IPS-20b (cell line): ENCODE results near the gene ARID3A.

Experiments used
- H3K27ac ChIP-seq: one replicate; pipeline ENCODE4 v1.5.1; 2013; ENCODE audit warnings: low read length
- H3K27me3 ChIP-seq: 2 replicates; pipeline ENCODE4 v1.6.1; 2013; ENCODE audit warnings: mild to moderate bottlenecking, low read length, inconsistent platforms; ENCODE audit not compliant: insufficient read depth
- H3K36me3 ChIP-seq: 2 replicates; pipeline ENCODE4 v1.6.1; 2013; ENCODE audit warnings: low read depth, mild to moderate bottlenecking, inconsistent platforms, low read length, moderate library complexity; ENCODE audit not compliant: insufficient read depth
- H3K4me1 ChIP-seq: 2 replicates; pipeline ENCODE4 v1.6.1; 2013; ENCODE audit warnings: mild to moderate bottlenecking, control low read depth, inconsistent platforms, low read length, moderate library complexity; ENCODE audit not compliant: insufficient read depth
- H3K4me3 ChIP-seq: 2 replicates; pipeline ENCODE4 v1.5.1; 2013; ENCODE audit warnings: mild to moderate bottlenecking, low read length, inconsistent platforms
- H3K9ac ChIP-seq: 2 replicates; pipeline ENCODE4 v1.6.1; 2013; ENCODE audit warnings: low read depth, mild to moderate bottlenecking, inconsistent platforms, low read length, moderate library complexity
- H3K9me3 ChIP-seq: 2 replicates; pipeline ENCODE4 v1.6.1; 2013; ENCODE audit warnings: mild to moderate bottlenecking, low read depth, low read length, inconsistent platforms; ENCODE audit not compliant: insufficient read depth

ARID3A gene

DNA sequence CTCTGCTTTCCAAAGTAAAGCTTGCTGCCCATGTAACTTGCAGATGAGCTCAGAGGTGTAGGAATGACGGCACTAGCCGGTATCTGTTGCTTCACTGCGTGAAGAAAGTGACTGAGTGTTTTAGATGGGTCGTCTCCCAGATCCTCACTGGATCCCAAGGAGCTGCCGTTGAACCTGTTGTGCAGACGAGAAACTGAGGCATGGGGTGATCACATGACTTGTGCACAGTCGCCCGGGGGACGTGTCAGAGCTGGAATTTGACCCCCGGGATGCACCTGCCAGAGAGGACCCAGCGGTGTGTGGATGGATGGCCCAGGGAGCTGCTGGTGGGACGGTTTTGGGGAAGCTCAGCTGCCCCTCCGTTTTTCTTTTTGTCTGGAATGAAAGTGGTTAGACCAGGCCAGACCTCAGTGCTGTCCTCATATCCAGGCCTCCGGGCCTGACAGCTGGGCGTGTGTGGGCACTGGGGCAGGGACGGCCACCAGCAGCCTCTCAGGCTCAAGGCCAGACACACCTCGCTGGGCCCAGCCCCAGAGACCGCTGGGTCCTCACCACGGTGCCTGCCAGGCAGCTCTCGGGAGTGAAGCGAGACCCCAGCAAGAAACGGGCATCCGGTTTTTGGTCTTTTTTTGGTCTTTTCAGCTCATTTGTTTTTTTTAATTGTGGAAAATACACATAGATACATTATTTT lies 12.5 kb downstream of the ARID3A start:
- Histone ChIP-seq H3K27me3 (no peaks in the 10 kb centered on the region), H3K9me3 (no peaks in the 10 kb centered on the region), H3K36me3 (peaks cover 23% of the 10 kb centered on the region), H3K9ac (no peak overlapping the region), H3K27ac (no peak overlapping the region), H3K4me1 (no peaks in the 10 kb centered on the region), H3K4me3 (no peak overlapping the region)

DNA sequence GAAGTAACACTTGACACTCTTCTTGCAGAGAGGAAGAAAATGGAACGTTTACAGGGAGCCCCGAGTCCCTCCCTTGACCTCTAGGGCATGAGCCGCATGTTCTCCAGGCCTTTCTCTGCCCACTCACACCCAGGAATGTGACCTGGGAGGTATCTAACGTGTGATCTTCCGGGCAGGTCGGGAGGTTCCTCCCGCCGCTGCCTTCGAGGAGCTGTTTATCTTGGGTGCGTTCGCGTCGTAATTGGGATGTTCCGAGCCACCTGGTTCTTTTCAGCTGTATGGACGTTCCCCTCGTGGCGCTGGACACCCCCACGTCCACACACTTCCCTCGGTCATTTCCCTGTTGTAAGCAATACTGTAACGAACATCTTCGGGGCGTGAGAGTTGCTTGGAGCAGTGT lies 13.6 kb downstream of the ARID3A start:
- Histone ChIP-seq H3K27me3 (no peaks in the 10 kb centered on the region), H3K4me1 (no peaks in the 10 kb centered on the region), H3K9me3 (no peaks in the 10 kb centered on the region), H3K36me3 (peaks cover 26% of the 10 kb centered on the region), H3K4me3 (no peak overlapping the region), H3K9ac (no peak overlapping the region), H3K27ac (no peak overlapping the region)

GRCh38 chr19:939922-940321 lies 14.1 kb downstream of the ARID3A start:
- no peak overlapping the region for H3K27ac ChIP-seq

GRCh38 chr19:940591-941291 lies 14.9 kb downstream of the ARID3A start:
- no peak overlapping the region for H3K4me3 ChIP-seq
- peaks cover 26% of the 10 kb centered on the region for H3K36me3 ChIP-seq
- H3K4me1 ChIP-seq, result no peaks in the 10 kb centered on the region
- no peaks in the 10 kb centered on the region for H3K9me3 ChIP-seq
- no peak overlapping the region for H3K9ac ChIP-seq
- no peak overlapping the region for H3K27ac ChIP-seq
- H3K27me3 ChIP-seq, result no peaks in the 10 kb centered on the region

More at GRCh38 chr19:939922-940321, 14.1 kb downstream of the ARID3A start:
- Histone ChIP-seq H3K9ac (no peak overlapping the region), H3K9me3 (no peaks in the 10 kb centered on the region), H3K36me3 (peaks cover 26% of the 10 kb centered on the region), H3K4me1 (no peaks in the 10 kb centered on the region), H3K4me3 (no peak overlapping the region), H3K27me3 (no peaks in the 10 kb centered on the region)

DNA sequence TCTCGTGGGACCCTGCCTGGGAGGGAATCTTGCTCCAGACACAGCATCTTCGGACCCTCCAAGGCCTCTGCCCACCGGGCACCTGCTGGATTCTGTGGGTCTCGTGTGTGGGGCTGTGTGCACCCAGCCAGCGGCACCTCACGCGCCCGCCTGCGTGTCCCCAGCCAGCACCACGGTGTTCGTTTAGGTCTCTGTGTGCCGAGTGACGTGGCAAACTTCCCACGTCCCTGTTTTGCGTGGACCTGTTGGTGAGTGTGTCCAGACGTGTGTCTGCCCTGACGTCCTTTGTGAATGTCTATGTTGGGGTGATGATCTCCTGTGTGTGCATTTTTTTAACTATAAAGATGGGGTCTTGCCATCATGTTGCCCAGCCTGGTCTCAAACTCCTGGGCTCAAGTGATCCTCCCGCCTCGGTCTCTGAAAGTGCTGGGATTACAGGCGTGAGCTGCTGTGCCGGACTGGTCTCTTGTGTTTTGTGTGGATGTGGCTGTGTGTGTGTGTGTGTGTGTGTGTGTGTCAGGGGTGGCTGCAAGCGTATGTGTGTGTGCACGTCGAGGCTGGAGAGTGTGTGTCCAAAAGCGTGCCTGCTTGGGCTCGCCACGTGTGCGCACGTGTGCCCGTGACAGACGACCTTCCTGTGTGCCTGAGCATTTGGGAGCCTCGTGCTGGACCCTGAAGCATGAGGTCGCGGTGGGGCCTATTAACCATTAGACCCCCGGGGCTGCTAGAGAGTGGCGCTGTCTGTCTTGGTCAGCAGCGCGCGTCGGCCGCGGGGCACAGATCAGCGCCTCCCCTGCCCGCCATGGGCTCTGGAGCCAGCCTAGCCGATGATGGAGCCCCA lies 15.7 kb downstream of the ARID3A start:
- Histone ChIP-seq H3K27me3 (no peaks in the 10 kb centered on the region), H3K4me1 (no peaks in the 10 kb centered on the region), H3K9ac (no peak overlapping the region), H3K36me3 (peaks cover 23% of the 10 kb centered on the region), H3K9me3 (no peaks in the 10 kb centered on the region), H3K27ac (no peak overlapping the region), H3K4me3 (no peak overlapping the region)

DNA sequence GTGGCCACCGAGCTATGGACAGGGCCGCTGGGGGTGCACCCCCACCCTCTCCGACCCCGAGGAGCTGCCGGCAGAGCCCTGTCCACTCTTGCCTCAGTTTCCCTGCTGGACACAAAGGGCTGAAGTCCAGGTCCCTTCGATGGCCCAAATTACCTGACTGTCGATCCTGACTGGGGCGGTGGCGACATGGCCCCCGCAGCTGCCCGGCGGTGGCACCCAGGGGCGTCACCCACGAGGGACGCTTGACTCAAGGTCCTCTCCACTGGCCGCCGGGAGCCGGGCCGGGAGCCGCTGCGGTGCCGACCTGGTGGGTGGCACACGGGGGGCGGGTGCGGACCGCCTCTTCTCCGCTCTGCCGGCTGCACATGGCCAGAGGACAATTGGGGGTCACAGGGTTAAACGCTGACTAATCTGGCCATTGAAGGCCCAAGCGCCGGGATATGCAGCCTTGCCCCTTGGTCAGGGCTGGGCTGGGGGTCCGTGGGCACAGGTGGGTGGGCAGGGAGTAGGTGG lies 16.4 kb downstream of the ARID3A start:
- H3K36me3 ChIP-seq, result peaks cover 21% of the 10 kb centered on the region
- H3K4me1 ChIP-seq, result no peaks in the 10 kb centered on the region
- H3K27me3 ChIP-seq, result no peaks in the 10 kb centered on the region
- H3K9ac ChIP-seq, result no peak overlapping the region
- no peak overlapping the region for H3K27ac ChIP-seq
- no peaks in the 10 kb centered on the region for H3K9me3 ChIP-seq
- no peak overlapping the region for H3K4me3 ChIP-seq

- H3K9me3 ChIP-seq, result no peaks in the 10 kb centered on the region
- H3K36me3 ChIP-seq, result peaks cover 18% of the 10 kb centered on the region
- H3K9ac ChIP-seq, result no peak overlapping the region
- H3K4me3 ChIP-seq, result no peak overlapping the region
- no peaks in the 10 kb centered on the region for H3K4me1 ChIP-seq
- no peak overlapping the region for H3K27ac ChIP-seq
- no peaks in the 10 kb centered on the region for H3K27me3 ChIP-seq
Observed at GRCh38 chr19:943551-944170, 17.8 kb downstream of the ARID3A start.

- Histone ChIP-seq H3K4me3 (no peak overlapping the region), H3K36me3 (peaks cover 18% of the 10 kb centered on the region), H3K27ac (no peak overlapping the region), H3K9me3 (no peaks in the 10 kb centered on the region), H3K4me1 (no peaks in the 10 kb centered on the region), H3K9ac (no peak overlapping the region), H3K27me3 (no peaks in the 10 kb centered on the region)
Observed at GRCh38 chr19:944171-944567, 18.3 kb downstream of the ARID3A start.

- Histone ChIP-seq H3K4me1 (no peaks in the 10 kb centered on the region), H3K9ac (no peak overlapping the region), H3K27me3 (no peaks in the 10 kb centered on the region), H3K9me3 (no peaks in the 10 kb centered on the region), H3K4me3 (no peak overlapping the region), H3K27ac (no peak overlapping the region), H3K36me3 (peaks cover 15% of the 10 kb centered on the region)
Observed at GRCh38 chr19:944663-945241, 18.9 kb downstream of the ARID3A start.

DNA sequence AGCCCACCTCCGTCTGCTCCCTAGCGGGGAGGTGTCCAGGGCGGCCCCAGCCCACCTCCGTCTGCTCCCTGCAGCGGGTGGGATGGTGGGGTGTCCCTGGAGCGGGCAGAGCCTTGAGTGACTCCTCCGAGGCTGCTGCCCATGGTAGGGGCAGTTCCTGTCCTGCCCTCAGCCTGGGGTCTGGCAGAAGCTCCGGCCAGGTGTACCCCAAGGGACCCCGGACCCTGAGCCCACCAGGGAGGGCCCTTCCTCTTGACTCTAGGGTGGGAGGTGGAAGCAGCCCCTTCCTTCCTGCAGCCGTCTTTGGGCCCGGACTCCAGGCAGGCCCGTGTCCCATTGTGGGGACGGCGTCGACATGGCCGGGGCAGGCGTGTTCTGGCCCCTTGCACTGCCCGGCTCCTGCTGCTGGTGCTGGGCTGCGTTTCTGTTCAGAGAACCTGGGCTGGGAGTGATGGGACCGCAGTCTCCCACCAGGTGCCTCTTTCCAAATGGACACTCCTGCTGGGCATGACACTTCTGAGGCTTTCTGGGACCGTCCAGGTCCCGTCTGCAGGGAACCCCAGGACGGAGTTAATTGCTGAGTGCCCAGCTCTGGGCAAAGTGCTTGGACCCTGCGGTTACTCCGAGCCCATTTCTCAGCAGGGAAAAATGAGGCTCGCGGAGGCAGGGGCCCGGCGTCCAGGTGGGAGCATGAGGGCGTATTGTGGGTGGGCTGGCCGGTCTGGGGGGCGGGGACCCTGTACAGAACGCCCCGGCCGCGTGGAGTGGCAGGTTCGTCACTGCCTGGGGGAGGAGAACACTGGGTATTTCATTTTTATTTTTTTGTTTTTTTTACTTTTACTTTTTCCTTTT lies 19.8 kb downstream of the ARID3A start:
- Histone ChIP-seq H3K4me1 (no peaks in the 10 kb centered on the region), H3K9me3 (no peaks in the 10 kb centered on the region), H3K27ac (no peak overlapping the region), H3K36me3 (peaks cover 15% of the 10 kb centered on the region), H3K4me3 (no peak overlapping the region), H3K9ac (no peak overlapping the region), H3K27me3 (no peaks in the 10 kb centered on the region)
